Vagina (tissue), 2 donors: Measurements from ENCODE around the gene MAIP1. TPM values are rescaled to one million over a fixed set of nuclear protein-coding genes. Genes with fewer than 3 reads are reported as not detected.
A peak's percentile ranks its signal among the peaks of the same experiment; 100 is the strongest.

Experiments
- DNase-seq, 2 donors: peaks; one replicate each; pipeline ENCODE4 v3.0.0-alpha.2; 2017; ENCODE audit errors: extremely low spot score in 2 of 2
- H3K27ac ChIP-seq: fragments of 200-600 bp; sonication (generic); one replicate; pipeline ENCODE4 v1.5.1; 2019
- H3K27me3 ChIP-seq: fragments of 200-600 bp; sonication (generic); one replicate; pipeline ENCODE4 v1.5.1; 2019
- H3K36me3 ChIP-seq, 2 donors: fragments of 200-600 bp; sonication (generic); one replicate each; pipeline ENCODE4 v1.5.1; 2017 to 2019
- H3K4me1 ChIP-seq: fragments of 200-600 bp; sonication (generic); one replicate; pipeline ENCODE4 v1.5.1; 2019
- H3K4me3 ChIP-seq, 2 donors: fragments of 200-600 bp; sonication (generic); 1 replicate in 1 of 2; 2 replicates in 1 of 2; pipeline ENCODE4 v1.5.1; 2016 to 2019
- H3K9me3 ChIP-seq: fragments of 200-600 bp; sonication (generic); one replicate; pipeline ENCODE4 v1.5.1; 2019
- POLR2A ChIP-seq, 2 donors: fragments of 450-650 bp; IDR thresholded peaks; one replicate each; pipeline ENCODE4 v1.6.1; 2017; ENCODE audit warnings: antibody characterized with exemption in 2 of 2, mild to moderate bottlenecking in 2 of 2, moderate library complexity in 2 of 2
- POLR2AphosphoS5 ChIP-seq, 2 donors: sonication (generic); formaldehyde crosslinking; IDR thresholded peaks; one replicate each; pipeline ENCODE4 v1.9.0; 2017; ENCODE audit warnings: antibody characterized with exemption in 2 of 2, mild to moderate bottlenecking in 2 of 2, low read depth in 1 of 2; ENCODE audit not compliant: insufficient read depth in 1 of 2
- intact Hi-C: fragments of 100-400 bp; cut with DNase I; formaldehyde crosslinking; loops from one replicate; pipeline ENCODE4 v1.15.1; 2023
- total RNA-seq: library from RNA; depleted of rRNA; stranded (reverse); fragments of >200 nt; gene quantifications from one replicate; pipeline ENCODE4 v1.2.3, GENCODE V29; 2016
- TF ChIP-seq, protein P1 (sequence below), 3 experiments: fragments of 450-650 bp in 2 of 3; fragments of 200-600 bp in 1 of 3; sonication (generic) in 1 of 3; IDR thresholded peaks; one replicate each; pipeline ENCODE4 v1.5.1; 2017 to 2019; ENCODE audit warnings: antibody characterized with exemption in 3 of 3, mild to moderate bottlenecking in 2 of 3, moderate library complexity in 2 of 3

Gene MAIP1
- total RNA-seq, 1 donor from 2014 or later: 16.0 TPM

DNA sequence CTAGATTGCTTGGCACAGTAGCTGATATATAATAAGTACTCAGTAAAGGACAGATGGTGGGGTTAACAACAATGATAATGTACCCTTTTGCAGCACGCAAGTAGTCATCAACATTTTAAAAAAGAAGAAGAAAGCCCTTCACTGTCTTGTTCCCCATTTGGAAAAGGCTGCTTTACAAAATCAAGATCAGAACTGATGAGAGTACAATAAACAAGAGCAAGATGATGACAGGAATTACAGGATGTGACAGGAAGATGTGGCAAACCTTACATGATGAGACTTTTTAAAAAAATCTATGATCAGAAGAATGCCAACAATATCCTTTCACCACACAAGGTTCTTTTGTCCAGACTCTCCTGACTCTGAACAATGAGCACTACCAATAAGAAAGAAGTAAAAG is 9.2 kb upstream of the MAIP1 start:
- intact Hi-C loops: no loop called here
- DNase-seq: no peak
- Histone ChIP-seq H3K9me3 (no peaks in the 10 kb centered on the region), H3K4me3 (no peak overlapping the region), H3K27me3 (no peaks in the 10 kb centered on the region), H3K4me1 (no peaks in the 10 kb centered on the region), H3K36me3 (peaks cover 0 to 26% of the 10 kb centered on the region in 2 donors), H3K27ac (no peak overlapping the region)
- no peak for TF ChIP-seq POLR2A (IDR thresholded peaks at IDR 0.05)
- TF ChIP-seq, protein P1, sequence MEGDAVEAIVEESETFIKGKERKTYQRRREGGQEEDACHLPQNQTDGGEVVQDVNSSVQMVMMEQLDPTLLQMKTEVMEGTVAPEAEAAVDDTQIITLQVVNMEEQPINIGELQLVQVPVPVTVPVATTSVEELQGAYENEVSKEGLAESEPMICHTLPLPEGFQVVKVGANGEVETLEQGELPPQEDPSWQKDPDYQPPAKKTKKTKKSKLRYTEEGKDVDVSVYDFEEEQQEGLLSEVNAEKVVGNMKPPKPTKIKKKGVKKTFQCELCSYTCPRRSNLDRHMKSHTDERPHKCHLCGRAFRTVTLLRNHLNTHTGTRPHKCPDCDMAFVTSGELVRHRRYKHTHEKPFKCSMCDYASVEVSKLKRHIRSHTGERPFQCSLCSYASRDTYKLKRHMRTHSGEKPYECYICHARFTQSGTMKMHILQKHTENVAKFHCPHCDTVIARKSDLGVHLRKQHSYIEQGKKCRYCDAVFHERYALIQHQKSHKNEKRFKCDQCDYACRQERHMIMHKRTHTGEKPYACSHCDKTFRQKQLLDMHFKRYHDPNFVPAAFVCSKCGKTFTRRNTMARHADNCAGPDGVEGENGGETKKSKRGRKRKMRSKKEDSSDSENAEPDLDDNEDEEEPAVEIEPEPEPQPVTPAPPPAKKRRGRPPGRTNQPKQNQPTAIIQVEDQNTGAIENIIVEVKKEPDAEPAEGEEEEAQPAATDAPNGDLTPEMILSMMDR (IDR thresholded peaks at IDR 0.05): no peak
- TF ChIP-seq POLR2AphosphoS5 (IDR thresholded peaks at IDR 0.05; ENCODE audit: insufficient read depth in 1 of 2, low read depth in 1 of 2): no peak

DNA sequence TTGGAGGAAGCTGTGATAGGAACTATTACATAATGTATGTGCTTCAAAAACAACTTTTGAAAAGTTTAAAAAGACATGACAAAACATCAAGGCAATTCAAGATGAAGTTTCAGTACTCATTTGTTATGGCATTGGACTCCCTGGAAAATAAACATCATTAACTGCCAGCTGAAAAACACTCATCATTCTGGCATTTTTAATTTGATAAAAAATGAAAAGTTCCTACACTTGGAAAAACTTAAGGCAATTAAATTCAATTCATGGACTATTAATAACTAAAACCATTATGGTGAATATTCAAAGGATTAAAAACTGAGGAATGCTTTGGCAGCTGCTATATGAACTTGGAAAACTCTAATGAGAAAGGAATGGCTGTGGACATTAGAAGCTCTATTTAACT is 8.5 kb upstream of the MAIP1 start:
- intact Hi-C loops: no loop called here
- peaks cover 0 to 26% of the 10 kb centered on the region in 2 donors for H3K36me3 ChIP-seq

DNA sequence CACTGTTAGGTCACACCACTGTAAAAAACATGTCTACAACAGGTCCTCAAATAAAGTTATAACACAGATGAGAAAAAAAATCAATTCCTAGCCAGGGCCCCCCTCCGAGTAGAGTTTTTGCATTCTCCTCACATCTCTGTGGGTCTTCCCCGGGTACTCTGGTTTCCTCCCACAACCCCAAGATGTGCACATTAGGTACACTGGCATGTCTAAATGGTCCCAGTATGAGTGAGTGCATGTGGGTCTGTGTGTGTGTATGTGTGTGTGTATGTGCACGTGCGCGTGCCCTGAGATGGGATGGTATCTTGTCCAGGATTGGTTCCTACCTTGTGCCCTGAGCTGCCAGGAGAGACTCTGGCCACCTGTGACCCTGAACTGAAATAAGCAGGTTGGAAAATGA is 5.0 kb upstream of the MAIP1 start:
- Histone ChIP-seq H3K27ac (no peak overlapping the region), H3K27me3 (no peaks in the 10 kb centered on the region), H3K4me3 (no peak overlapping the region), H3K4me1 (peaks cover 24% of the 10 kb centered on the region), H3K9me3 (no peaks in the 10 kb centered on the region), H3K36me3 (peaks cover 0 to 22% of the 10 kb centered on the region in 2 donors)
- DNase-seq: no peak
- intact Hi-C loops: no loop called here
- no peak for TF ChIP-seq POLR2AphosphoS5 (IDR thresholded peaks at IDR 0.05; ENCODE audit: insufficient read depth in 1 of 2, low read depth in 1 of 2)
- TF ChIP-seq, protein P1 (IDR thresholded peaks at IDR 0.05): no peak
- TF ChIP-seq POLR2A (IDR thresholded peaks at IDR 0.05): no peak

More for the DNA sequence above, 8.5 kb upstream of the MAIP1 start:
- no peaks in the 10 kb centered on the region for H3K4me1 ChIP-seq
- H3K27ac ChIP-seq: no peak overlapping the region
- H3K27me3 ChIP-seq: no peaks in the 10 kb centered on the region
- TF ChIP-seq POLR2AphosphoS5 (IDR thresholded peaks at IDR 0.05; ENCODE audit: insufficient read depth in 1 of 2, low read depth in 1 of 2) (no peak), POLR2A (IDR thresholded peaks at IDR 0.05) (no peak)
- TF ChIP-seq, protein P1 (IDR thresholded peaks at IDR 0.05): no peak
- H3K4me3 ChIP-seq: no peak overlapping the region
- no peaks in the 10 kb centered on the region for H3K9me3 ChIP-seq
- DNase-seq: no peak

DNA sequence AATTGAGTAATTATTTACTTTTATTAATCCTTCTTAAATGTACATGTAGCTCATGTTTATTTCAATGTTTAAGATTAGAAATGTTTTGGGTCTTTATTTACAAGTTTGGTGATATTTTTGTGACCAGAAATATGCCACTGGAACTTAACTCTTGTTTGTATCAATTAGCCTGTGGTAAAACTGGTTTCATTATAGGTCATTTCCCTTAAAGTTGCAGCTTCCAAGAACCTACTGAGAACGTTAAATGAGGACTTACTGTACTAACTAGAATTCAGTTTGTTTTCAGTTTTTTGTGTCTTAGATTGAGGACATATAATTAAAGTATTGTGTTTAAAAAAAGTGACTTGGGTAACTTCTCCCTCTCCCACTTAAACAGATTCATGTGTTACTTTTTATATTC is 4.4 kb upstream of the MAIP1 start:
- no peak overlapping the region for H3K27ac ChIP-seq
- H3K4me1 ChIP-seq: peaks cover 24% of the 10 kb centered on the region
- TF ChIP-seq POLR2AphosphoS5 (IDR thresholded peaks at IDR 0.05; ENCODE audit: insufficient read depth in 1 of 2, low read depth in 1 of 2) (no peak), POLR2A (IDR thresholded peaks at IDR 0.05) (no peak)
- TF ChIP-seq, protein P1 (IDR thresholded peaks at IDR 0.05): no peak
- H3K36me3 ChIP-seq: peaks cover 0 to 16% of the 10 kb centered on the region in 2 donors
- H3K27me3 ChIP-seq: no peaks in the 10 kb centered on the region
- no peak for DNase-seq
- H3K4me3 ChIP-seq: no peak overlapping the region
- no peaks in the 10 kb centered on the region for H3K9me3 ChIP-seq
- intact Hi-C loops: no loop called here

DNA sequence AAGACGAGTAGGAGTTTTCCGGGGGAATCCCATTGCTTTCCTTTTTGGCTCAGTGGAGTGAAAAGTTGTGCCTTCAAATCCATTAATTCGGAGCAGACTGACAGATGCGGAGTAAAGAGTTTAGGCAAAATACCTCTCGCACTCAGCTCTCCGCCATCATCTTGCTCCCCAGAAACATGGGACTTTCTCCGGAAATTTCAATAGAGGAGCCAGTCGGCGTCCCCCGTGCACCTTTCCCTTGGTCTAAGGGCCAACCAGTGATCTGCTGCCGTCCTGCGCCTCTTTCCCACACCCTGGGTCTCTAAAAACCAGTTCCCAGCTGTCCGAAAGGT is 409 bp upstream of the MAIP1 start:
- intact Hi-C loops: no loop called here
- DNase-seq: no peak
- peak overlapping the region; percentile 87 to 95 for H3K4me3 ChIP-seq
- TF ChIP-seq, protein P1 (IDR thresholded peaks at IDR 0.05): no peak
- no peak for TF ChIP-seq POLR2A (IDR thresholded peaks at IDR 0.05)
- no peak for TF ChIP-seq POLR2AphosphoS5 (IDR thresholded peaks at IDR 0.05; ENCODE audit: insufficient read depth in 1 of 2, low read depth in 1 of 2)
- H3K9me3 ChIP-seq: no peaks in the 10 kb centered on the region
- peaks cover 0 to 7% of the 10 kb centered on the region in 2 donors for H3K36me3 ChIP-seq
- H3K27ac ChIP-seq: peak overlapping the region; percentile 84
- H3K27me3 ChIP-seq: no peaks in the 10 kb centered on the region
- peaks cover 49% of the 10 kb centered on the region for H3K4me1 ChIP-seq
